Activated CD8-positive, alpha-beta T cell treated with anti-CD3 and anti-CD28 coated beads for 36 hours (primary cell): ENCODE data around the gene SDCBP2. TPM values are rescaled to one million over a fixed set of nuclear protein-coding genes. Genes with fewer than 3 reads are reported as not detected.

Experiments used
- ATAC-seq: fragments of 200-7000 bp; cut with Tn5 transposase; one replicate; pipeline ENCODE4 v1.10.0; 2021; ENCODE audit warnings: mild to moderate bottlenecking, moderate library complexity
- CTCF ChIA-PET: fragments of 350-600 bp; sonication (Branson Sonifier 250); formaldehyde crosslinking; loops from one replicate; lab custom pipeline; 2021; ENCODE audit warnings: antibody characterized with exemption; lab: Charles Lee
- POLR2A ChIA-PET: fragments of 350-600 bp; sonication (Branson Sonifier 250); formaldehyde crosslinking; loops from one replicate; lab custom pipeline; 2021; ENCODE audit warnings: antibody characterized with exemption; lab: Charles Lee
- DNase-seq: peaks from one replicate; pipeline ENCODE4 v3.0.0-alpha.2; 2020
- H3K27ac Mint-ChIP-seq: one replicate; pipeline ENCODE4 v1.8.0; 2021; ENCODE audit warnings: mild to moderate bottlenecking, mixed read lengths
- H3K27me3 Mint-ChIP-seq: one replicate; pipeline ENCODE4 v1.8.0; 2021; ENCODE audit warnings: mixed read lengths
- H3K36me3 Mint-ChIP-seq: one replicate; pipeline ENCODE4 v1.8.0; 2021; ENCODE audit warnings: low read depth, mixed read lengths
- H3K4me1 Mint-ChIP-seq: one replicate; pipeline ENCODE4 v1.8.0; 2021; ENCODE audit warnings: low read depth, mixed read lengths
- H3K4me3 Mint-ChIP-seq: one replicate; pipeline ENCODE4 v1.8.0; 2021; ENCODE audit warnings: mild to moderate bottlenecking, moderate library complexity, mixed read lengths
- H3K9me3 Mint-ChIP-seq: one replicate; pipeline ENCODE4 v1.8.0; 2021; ENCODE audit warnings: mixed read lengths
- intact Hi-C: fragments of 100-400 bp; cut with micrococcal nuclease; formaldehyde crosslinking; loops from one replicate; pipeline ENCODE4 v1.10.0; 2022
- total RNA-seq, 2 experiments: library from RNA; stranded (reverse); gene quantifications; one replicate each; pipeline ENCODE4 v1.2.3, GENCODE V29; 2021
- TF ChIP-seq, protein P1 (sequence below): fragments of 200-600 bp; IDR thresholded peaks from one replicate; pipeline ENCODE4 v1.8.0; 2022; ENCODE audit warnings: antibody characterized with exemption, mild to moderate bottlenecking

Gene SDCBP2
- total RNA-seq, 2 experiments from 2014 or later, result 3.0 to 3.7 TPM

DNA sequence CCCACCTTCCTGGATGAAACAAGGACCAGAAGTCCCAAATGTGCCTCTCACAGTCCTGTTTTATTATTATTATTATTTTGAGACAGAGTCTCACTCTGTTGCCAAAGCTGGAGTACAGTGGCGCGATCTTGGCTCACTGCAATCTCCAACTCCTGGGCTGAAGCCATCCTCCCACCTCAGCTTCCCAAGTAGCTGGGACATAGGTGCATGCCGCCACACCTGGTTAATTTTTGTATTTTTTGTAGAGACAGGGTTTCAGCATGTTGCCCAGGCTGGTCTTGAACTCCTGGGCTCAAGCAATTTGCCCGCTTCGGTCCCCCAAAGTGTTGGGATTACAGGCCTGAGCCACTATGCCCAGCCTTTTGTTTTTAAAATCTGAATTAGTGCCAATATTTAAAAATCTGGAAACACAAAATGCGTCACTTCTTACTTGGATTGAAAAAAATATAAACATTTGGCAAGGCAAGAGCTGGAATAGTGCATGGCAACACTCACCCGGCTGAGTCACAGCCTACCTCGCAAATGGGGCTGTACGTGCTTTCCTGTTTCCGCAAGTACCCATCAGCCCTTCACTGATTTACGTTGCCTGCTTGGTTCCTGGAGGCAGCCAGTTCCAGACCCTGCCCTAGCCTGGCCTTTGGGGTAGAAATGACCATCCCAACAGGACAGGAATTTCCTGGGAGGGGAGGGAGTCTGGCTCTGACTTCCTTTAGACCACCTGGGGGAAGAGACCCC is 6.3 kb downstream of the SDCBP2 start:
- no peak overlapping the region for H3K27ac Mint-ChIP-seq
- no peaks in the 10 kb centered on the region for H3K36me3 Mint-ChIP-seq
- H3K4me3 Mint-ChIP-seq, result no peak overlapping the region
- H3K9me3 Mint-ChIP-seq, result no peaks in the 10 kb centered on the region
- ChIA-PET CTCF (interaction anchor here (1.0 to 5.0 kb wide), 5 partner anchors 10 to 181 kb away, joined by 3 to 36 read pairs (median 5); no protein-coding TSS in a partner anchor), POLR2A (interaction anchor here (1.0 to 1.4 kb wide), 4 partner anchors 19 to 144 kb away, joined by 3 to 4 read pairs (median 3); partner anchors contain the start of gene NSFL1C)
- no peaks in the 10 kb centered on the region for H3K27me3 Mint-ChIP-seq
- TF ChIP-seq, protein P1, sequence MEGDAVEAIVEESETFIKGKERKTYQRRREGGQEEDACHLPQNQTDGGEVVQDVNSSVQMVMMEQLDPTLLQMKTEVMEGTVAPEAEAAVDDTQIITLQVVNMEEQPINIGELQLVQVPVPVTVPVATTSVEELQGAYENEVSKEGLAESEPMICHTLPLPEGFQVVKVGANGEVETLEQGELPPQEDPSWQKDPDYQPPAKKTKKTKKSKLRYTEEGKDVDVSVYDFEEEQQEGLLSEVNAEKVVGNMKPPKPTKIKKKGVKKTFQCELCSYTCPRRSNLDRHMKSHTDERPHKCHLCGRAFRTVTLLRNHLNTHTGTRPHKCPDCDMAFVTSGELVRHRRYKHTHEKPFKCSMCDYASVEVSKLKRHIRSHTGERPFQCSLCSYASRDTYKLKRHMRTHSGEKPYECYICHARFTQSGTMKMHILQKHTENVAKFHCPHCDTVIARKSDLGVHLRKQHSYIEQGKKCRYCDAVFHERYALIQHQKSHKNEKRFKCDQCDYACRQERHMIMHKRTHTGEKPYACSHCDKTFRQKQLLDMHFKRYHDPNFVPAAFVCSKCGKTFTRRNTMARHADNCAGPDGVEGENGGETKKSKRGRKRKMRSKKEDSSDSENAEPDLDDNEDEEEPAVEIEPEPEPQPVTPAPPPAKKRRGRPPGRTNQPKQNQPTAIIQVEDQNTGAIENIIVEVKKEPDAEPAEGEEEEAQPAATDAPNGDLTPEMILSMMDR, result no peak
- DNase-seq (no peak), ATAC-seq (no peak)
- H3K4me1 Mint-ChIP-seq, result peaks cover 5% of the 10 kb centered on the region
- intact Hi-C loops, result no loop called here

DNA sequence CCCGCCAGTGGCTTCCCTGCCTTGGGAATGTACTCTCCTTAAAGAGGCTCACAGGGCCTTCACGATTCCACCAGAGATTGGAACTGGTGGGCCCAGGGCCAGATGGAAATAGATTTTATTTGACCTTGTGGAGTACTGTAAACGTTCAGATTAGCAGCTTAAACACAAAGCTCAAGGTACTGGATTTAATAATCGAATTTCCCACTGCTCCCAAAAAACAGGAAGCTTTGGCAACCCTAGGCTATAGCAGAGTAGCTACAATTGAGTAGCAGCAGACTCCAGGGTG is 7.3 kb downstream of the SDCBP2 start:
- TF ChIP-seq, protein P1, result no peak
- intact Hi-C loops, result no loop called here
- no peaks in the 10 kb centered on the region for H3K36me3 Mint-ChIP-seq
- ATAC-seq (no peak), DNase-seq (no peak)
- H3K27ac Mint-ChIP-seq, result no peak overlapping the region
- no peak overlapping the region for H3K4me3 Mint-ChIP-seq
- CTCF ChIA-PET, result interaction anchor here (0.9 to 5.0 kb wide), 6 partner anchors 9 to 182 kb away, joined by 3 to 36 read pairs (median 4); no protein-coding TSS in a partner anchor
- POLR2A ChIA-PET, result interaction anchor here (1.0 to 1.1 kb wide), 2 partner anchors 17 to 79 kb away, joined by 3 read pairs; no protein-coding TSS in a partner anchor
- H3K9me3 Mint-ChIP-seq, result no peaks in the 10 kb centered on the region
- peaks cover 9% of the 10 kb centered on the region for H3K4me1 Mint-ChIP-seq
- H3K27me3 Mint-ChIP-seq, result no peaks in the 10 kb centered on the region

DNA sequence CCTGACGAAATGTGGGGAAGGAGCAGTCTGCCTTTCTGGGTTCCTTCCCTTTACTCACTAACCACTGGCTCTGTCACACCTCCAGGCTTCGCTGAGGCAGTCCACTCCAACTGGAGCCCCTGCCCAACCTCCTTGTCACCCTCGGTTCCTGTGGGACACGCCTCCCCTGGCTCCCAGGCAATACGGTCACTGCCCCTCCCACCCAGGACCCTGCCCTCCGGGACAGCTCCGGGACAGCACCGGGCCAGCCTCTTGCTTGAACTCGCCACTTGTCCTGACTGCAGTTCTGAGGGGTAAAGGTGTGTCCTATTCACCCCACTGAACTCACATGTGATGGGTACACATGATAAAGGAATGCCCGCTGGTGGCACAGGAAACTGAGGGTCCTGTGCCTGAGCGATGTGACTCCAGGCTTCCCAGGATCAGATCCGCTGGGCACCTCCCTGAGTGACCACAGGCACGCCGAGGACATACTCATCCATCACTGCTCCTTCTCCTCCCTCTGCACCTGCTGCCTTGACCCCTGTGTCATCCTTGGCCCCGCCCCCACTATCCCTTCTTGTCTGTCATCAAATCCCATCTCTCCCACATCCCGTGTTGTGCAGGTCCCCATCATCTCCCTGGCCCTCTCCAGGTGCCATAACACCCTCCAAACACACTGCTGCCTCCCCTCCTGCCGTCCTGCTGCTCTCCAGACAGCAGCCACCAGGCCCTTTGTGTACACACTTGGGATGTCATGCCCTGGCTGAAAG is 7.9 kb downstream of the SDCBP2 start:
- ChIA-PET POLR2A (no interaction called here), CTCF (interaction anchor here (0.9 to 5.0 kb wide), 6 partner anchors 8 to 183 kb away, joined by 3 to 36 read pairs (median 4); no protein-coding TSS in a partner anchor)
- Mint-ChIP-seq H3K4me1 (peaks cover 9% of the 10 kb centered on the region), H3K9me3 (no peaks in the 10 kb centered on the region), H3K27ac (no peak overlapping the region), H3K36me3 (no peaks in the 10 kb centered on the region), H3K4me3 (no peak overlapping the region), H3K27me3 (no peaks in the 10 kb centered on the region)
- ATAC-seq (no peak), DNase-seq (no peak)
- TF ChIP-seq, protein P1, result no peak
- intact Hi-C loops, result no loop called here

DNA sequence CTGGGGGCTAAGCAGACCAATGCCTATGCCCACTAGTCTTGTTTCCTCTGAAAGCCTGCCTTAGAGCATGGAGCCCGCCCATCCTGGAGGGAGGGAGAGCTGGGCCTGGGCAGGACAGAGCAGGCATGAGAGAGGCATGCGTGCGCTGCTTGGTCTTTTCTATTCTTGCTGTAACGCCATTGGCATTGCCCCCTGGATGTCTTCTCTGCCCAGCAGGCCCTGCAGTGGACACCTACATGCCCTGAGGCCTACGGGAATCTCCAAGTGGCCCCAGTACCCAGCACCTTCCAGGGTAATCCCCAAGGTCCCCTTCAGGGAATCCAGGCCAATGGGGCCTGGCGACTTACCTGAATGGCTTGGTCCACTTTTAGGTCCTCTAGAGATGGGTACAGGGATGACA is 8.9 kb downstream of the SDCBP2 start:
- peaks cover 9% of the 10 kb centered on the region for H3K4me1 Mint-ChIP-seq
- POLR2A ChIA-PET, result no interaction called here
- no peak for ATAC-seq
- DNase-seq, result no peak
- H3K27me3 Mint-ChIP-seq, result peaks cover 2% of the 10 kb centered on the region
- no peak overlapping the region for H3K27ac Mint-ChIP-seq
- H3K4me3 Mint-ChIP-seq, result no peak overlapping the region
- CTCF ChIA-PET, result no interaction called here
- H3K36me3 Mint-ChIP-seq, result no peaks in the 10 kb centered on the region
- no peaks in the 10 kb centered on the region for H3K9me3 Mint-ChIP-seq
- intact Hi-C loops, result no loop called here
- TF ChIP-seq, protein P1, result no peak

DNA sequence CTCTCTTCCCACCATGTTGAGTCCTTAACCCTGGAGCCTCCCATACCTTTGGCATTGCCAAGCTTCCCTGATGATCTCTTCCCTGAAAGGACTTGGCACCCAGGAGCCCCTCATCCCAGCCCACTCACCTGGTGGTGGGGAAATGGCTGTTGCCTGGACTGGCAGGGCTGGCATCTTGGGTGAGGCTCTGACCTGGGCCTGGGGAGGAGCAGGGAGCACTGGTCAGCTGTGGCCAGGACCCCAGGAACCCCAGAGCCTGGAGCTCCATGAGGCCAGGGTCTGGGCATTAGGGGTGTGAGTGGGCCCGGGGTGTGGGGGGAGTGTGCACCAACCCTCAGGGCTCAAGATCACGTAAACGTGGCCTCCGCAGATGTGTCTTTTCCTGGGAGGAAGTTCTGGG is 9.5 kb downstream of the SDCBP2 start:
- intact Hi-C loops, result no loop called here
- H3K27ac Mint-ChIP-seq, result no peak overlapping the region
- H3K4me3 Mint-ChIP-seq, result no peak overlapping the region
- POLR2A ChIA-PET, result no interaction called here
- H3K9me3 Mint-ChIP-seq, result no peaks in the 10 kb centered on the region
- DNase-seq (no peak), ATAC-seq (no peak)
- TF ChIP-seq, protein P1, result no peak
- peaks cover 9% of the 10 kb centered on the region for H3K4me1 Mint-ChIP-seq
- H3K27me3 Mint-ChIP-seq, result peaks cover 2% of the 10 kb centered on the region
- H3K36me3 Mint-ChIP-seq, result no peaks in the 10 kb centered on the region
- CTCF ChIA-PET, result interaction anchor here (0.9 kb wide), 1 partner anchor 118 kb away, joined by 3 read pairs; no protein-coding TSS in a partner anchor
